ENCODE measurements around the gene ABHD6. TPM values are rescaled to one million over a fixed set of nuclear protein-coding genes. Genes with fewer than 3 reads are reported as not detected.
A peak's percentile ranks its signal among the peaks of the same experiment; 100 is the strongest.

Gene ABHD6
- total RNA-seq, 6 donors from 2014 or later, result 9.7 to 54.7 (median 16.9) TPM

- H3K4me3 ChIP-seq, result no peak overlapping the region
- ATAC-seq (ENCODE audit: low FRiP score in 2 of 2), result no peak
- TF ChIP-seq CTCF (IDR thresholded peaks at IDR 0.05), result no peak
- no peak for TF ChIP-seq EP300 (IDR thresholded peaks at IDR 0.05)
- TF ChIP-seq POLR2A (IDR thresholded peaks at IDR 0.05), result no peak
- TF ChIP-seq POLR2AphosphoS5 (IDR thresholded peaks at IDR 0.05), result no peak
- DNase-seq, result no peak
- H3K36me3 ChIP-seq, result no peaks in the 10 kb centered on the region
- no peak overlapping the region for H3K27ac ChIP-seq
- H3K27me3 ChIP-seq, result no peaks in the 10 kb centered on the region
- H3K4me1 ChIP-seq, result peaks cover 15 to 25% (median 20%) of the 10 kb centered on the region in 4 donors
- no peaks in the 10 kb centered on the region for H3K9me3 ChIP-seq
- 88 to 94% methylated on average over 8 of the region's 8 CpGs for WGBS, 2 donors
Observed at GRCh38 chr3:58329150-58329921, 91.7 kb downstream of the ABHD6 start.

- Histone ChIP-seq H3K36me3 (no peaks in the 10 kb centered on the region), H3K27me3 (no peaks in the 10 kb centered on the region), H3K27ac (no peak overlapping the region), H3K4me3 (no peak overlapping the region), H3K9me3 (no peaks in the 10 kb centered on the region), H3K4me1 (peaks cover 18 to 29% (median 24%) of the 10 kb centered on the region in 4 donors)
- 91 to 98% methylated on average over 5 of the region's 5 CpGs for WGBS, 2 donors
- TF ChIP-seq EP300 (IDR thresholded peaks at IDR 0.05) (no peak), POLR2AphosphoS5 (IDR thresholded peaks at IDR 0.05) (no peak), CTCF (IDR thresholded peaks at IDR 0.05) (no peak), POLR2A (IDR thresholded peaks at IDR 0.05) (no peak)
- DNase-seq, result no peak
- no peak for ATAC-seq (ENCODE audit: low FRiP score in 2 of 2)
Observed at GRCh38 chr3:58329922-58330413, 92.4 kb downstream of the ABHD6 start.

DNA sequence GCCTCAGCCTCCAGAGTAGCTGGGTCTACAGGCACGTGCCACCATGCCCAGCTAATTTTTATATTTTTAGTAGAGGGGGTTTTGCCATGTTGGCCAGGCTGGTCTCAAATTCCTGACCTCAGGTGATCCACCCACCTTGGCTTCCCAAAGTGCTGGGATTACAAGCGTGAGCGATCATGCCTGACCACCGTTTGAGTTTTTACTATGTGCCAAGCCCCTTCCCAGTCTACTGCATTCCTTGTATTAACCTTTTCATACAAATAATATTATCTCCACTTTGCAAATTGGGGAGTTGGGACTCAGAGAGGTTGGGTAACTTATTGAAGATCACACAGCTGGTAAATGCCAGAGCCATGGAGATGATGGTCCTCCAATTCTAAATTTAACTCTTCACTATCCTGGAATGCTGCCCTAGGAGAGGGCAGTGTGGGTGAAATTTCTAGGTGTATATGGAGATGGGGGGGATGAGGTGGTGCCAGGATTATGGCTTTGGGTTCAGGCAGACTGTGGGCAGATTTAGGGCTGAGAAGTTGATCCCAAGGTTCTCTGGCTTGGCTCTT, 94.1 kb downstream of the ABHD6 start:
- Histone ChIP-seq H3K4me1 (peaks cover 25 to 33% (median 27%) of the 10 kb centered on the region in 4 donors), H3K36me3 (no peaks in the 10 kb centered on the region), H3K4me3 (no peak overlapping the region), H3K27me3 (no peaks in the 10 kb centered on the region), H3K9me3 (no peaks in the 10 kb centered on the region), H3K27ac (no peak overlapping the region)
- 73 to 84% methylated on average over 4 of the region's 4 CpGs for WGBS, 2 donors
- no peak for TF ChIP-seq CTCF (IDR thresholded peaks at IDR 0.05)
- no peak for TF ChIP-seq EP300 (IDR thresholded peaks at IDR 0.05)
- no peak for TF ChIP-seq POLR2AphosphoS5 (IDR thresholded peaks at IDR 0.05)
- TF ChIP-seq POLR2A (IDR thresholded peaks at IDR 0.05), result no peak
- DNase-seq (no peak), ATAC-seq (ENCODE audit: low FRiP score in 2 of 2) (no peak)

DNA sequence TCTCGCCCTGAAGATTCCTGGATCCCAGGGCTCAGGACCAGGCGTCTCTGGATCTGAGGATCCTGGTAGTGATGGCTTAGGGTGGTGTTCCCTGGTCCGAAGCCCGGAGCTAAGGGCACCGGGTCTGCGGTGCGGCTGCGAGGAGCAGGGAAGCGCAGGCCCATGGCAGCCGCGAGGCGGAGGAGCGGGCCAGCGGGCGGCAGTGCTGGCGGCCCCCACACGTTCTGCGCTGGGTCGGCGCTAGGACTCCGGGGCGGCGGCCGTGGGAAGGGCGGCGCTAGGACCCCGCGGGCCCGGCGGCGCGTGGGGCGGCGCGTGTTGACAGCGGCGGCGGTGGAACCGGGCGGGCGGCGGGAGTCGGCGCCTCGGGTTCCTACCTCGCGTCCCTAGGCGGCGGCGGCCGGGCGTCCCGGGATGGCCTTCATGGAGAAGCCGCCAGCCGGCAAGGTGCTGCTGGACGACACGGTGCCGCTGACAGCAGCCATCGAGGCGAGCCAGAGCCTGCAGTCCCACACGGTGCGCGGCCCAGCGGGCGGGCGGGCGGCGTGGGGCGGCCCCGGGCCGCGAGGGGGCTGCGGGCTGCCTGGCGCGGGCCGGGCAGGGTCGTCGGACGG, 95.1 kb downstream of the ABHD6 start, which contains the start of gene PXK:
TSS of gene PXK (plus strand) at position 318 of the 614 bp plus-strand sequence. CDS start at position 415, 97 bp downstream.
- Histone ChIP-seq H3K36me3 (no peaks in the 10 kb centered on the region), H3K4me1 (peaks cover 26 to 39% (median 28%) of the 10 kb centered on the region in 4 donors), H3K9me3 (no peaks in the 10 kb centered on the region), H3K4me3 (peak within 1 kb of the TSS; percentile 53 to 97 (median 94)), H3K27me3 (no peaks in the 10 kb centered on the region), H3K27ac (peak within 1 kb of the TSS; percentile 57 to 89 (median 80))
- WGBS, 2 donors, result 1% methylated on average over 30 of the region's 79 CpGs; no CpG with 5 or more reads in 1 of the 2 donors
- no peak for TF ChIP-seq EP300 (IDR thresholded peaks at IDR 0.05)
- TF ChIP-seq POLR2AphosphoS5 (IDR thresholded peaks at IDR 0.05), result peak in 1 of 2 donors; percentile 62
- TF ChIP-seq POLR2A (IDR thresholded peaks at IDR 0.05), result peak in 1 of 4 donors; percentile 74
- peak in 5 of 6 experiments; percentile 20 to 65 (median 54) for TF ChIP-seq CTCF (IDR thresholded peaks at IDR 0.05)
- ATAC-seq (ENCODE audit: low FRiP score in 2 of 2), result peak; percentile 87 to 95
- DNase-seq, result peak; percentile 85 to 98

Data from upper lobe of left lung (tissue), 6 donors.